K562 (cell line): ENCODE results near the gene DOK4. TPM values are rescaled to one million over a fixed set of nuclear protein-coding genes. Genes with fewer than 3 reads are reported as not detected.
A peak's percentile ranks its signal among the peaks of the same experiment; 100 is the strongest.

ENCODE experiments used
- ATAC-seq: fragments of 200-7000 bp; cut with Tn5 transposase; 3 replicates; pipeline ENCODE4 v1.9.1; 2020; ENCODE audit warnings: moderate library complexity
- BruUV-seq: library from RNA; stranded (reverse); fragments of 400-500 nt; replicated peaks from 2 replicates; lab custom pipeline; 2021; lab: Mats Ljungman, UMichigan
- CTCF ChIA-PET: fragments of 300-600 bp; formaldehyde crosslinking; extraction: SDS; loops from one replicate; lab custom pipeline; 2021; ENCODE audit warnings: low intra/inter-chr PET ratio; lab: Yijun Ruan, JAX
- POLR2A ChIA-PET: fragments of 300-600, 350-650 bp; sonication (Branson Sonifier 250); formaldehyde crosslinking; extraction: SDS; loops from one replicate; lab custom pipeline; 2021; ENCODE audit warnings: antibody characterized with exemption, inconsistent platforms; lab: Yijun Ruan, JAX
- DNase-seq, 4 experiments: peaks; one replicate each; pipeline versions ENCODE4 v3.0.0 to v3.0.0-alpha.2; 2011 to 2018; ENCODE audit warnings: low spot score in 3 of 4, mixed read lengths in 3 of 4; ENCODE audit errors: extremely low read depth in 1 of 4
- FAIRE-seq: peaks from 2 replicates; lab custom pipeline; 2011; peaks lifted over from hg19 to GRCh38; lab: Jason Lieb, UNC
- H2AFZ ChIP-seq: 2 replicates; pipeline ENCODE4 v1.6.0; 2011; ENCODE audit warnings: low read depth, low read length, control low read depth, inconsistent platforms
- H3K27ac ChIP-seq: fragments of 200-600 bp; 3 replicates; pipeline ENCODE4 v1.8.0; 2011; ENCODE audit warnings: low read depth, mild to moderate bottlenecking, control low read depth, inconsistent platforms, low read length, moderate library complexity, mixed read lengths; ENCODE audit errors: extremely low read depth
- H3K27me3 ChIP-seq, 2 experiments: fragments of 300-600 bp in 1 of 2; 2 replicates in 1 of 2; 3 replicates in 1 of 2; pipeline versions ENCODE4 v1.6.0 to v1.8.0; 2011; ENCODE audit warnings: inconsistent platforms in 2 of 2, low read length in 2 of 2, mild to moderate bottlenecking in 1 of 2, mixed read lengths in 1 of 2, moderate library complexity in 1 of 2; ENCODE audit not compliant: control insufficient read depth in 2 of 2, insufficient read depth in 2 of 2
- H3K36me3 ChIP-seq: fragments of 300-600 bp; 3 replicates; pipeline ENCODE4 v1.8.0; 2011; ENCODE audit warnings: mild to moderate bottlenecking, low read length, inconsistent platforms; ENCODE audit not compliant: control insufficient read depth, insufficient read depth
- H3K4me1 ChIP-seq, 2 experiments: fragments of 200-600 bp in 1 of 2; replicated peaks in 1 of 2; 2 replicates in 1 of 2; 3 replicates in 1 of 2; pipeline versions ENCODE4 v1.5.1 to v1.8.0; 2011; ENCODE audit warnings: inconsistent platforms in 2 of 2, low read length in 2 of 2, mild to moderate bottlenecking in 1 of 2, mixed read lengths in 1 of 2, moderate library complexity in 1 of 2; ENCODE audit not compliant: control insufficient read depth in 2 of 2, insufficient read depth in 2 of 2
- H3K4me2 ChIP-seq: 2 replicates; pipeline ENCODE4 v1.6.1; 2011; ENCODE audit warnings: low read length, control low read depth, inconsistent platforms, mixed read lengths; ENCODE audit not compliant: insufficient read depth
- H3K4me3 ChIP-seq: fragments of 200-600 bp; sonication (generic), shearing (Covaris generic); 2 replicates; pipeline ENCODE4 v1.5.1; 2016; ENCODE audit warnings: control low read depth, inconsistent platforms
- H3K79me2 ChIP-seq: fragments of 200-600 bp; 3 replicates; pipeline ENCODE4 v1.8.0; 2011; ENCODE audit warnings: low read length, inconsistent platforms; ENCODE audit not compliant: control insufficient read depth, insufficient read depth
- H3K9ac ChIP-seq, 2 experiments: 2 replicates each; pipeline versions ENCODE4 v1.6.0 to v1.6.1; 2011; ENCODE audit warnings: low read depth in 2 of 2, low read length in 2 of 2, control low read depth in 1 of 2, inconsistent platforms in 1 of 2, mild to moderate bottlenecking in 1 of 2, mixed read lengths in 1 of 2; ENCODE audit not compliant: insufficient read depth in 1 of 2
- H3K9me1 ChIP-seq: one replicate; pipeline ENCODE4 v1.6.0; 2011; ENCODE audit warnings: inconsistent platforms, mild to moderate bottlenecking, low read length, moderate library complexity; ENCODE audit not compliant: control insufficient read depth, insufficient read depth
- H3K9me3 ChIP-seq: replicated peaks from 2 replicates; pipeline ENCODE4 v1.5.1; 2011; ENCODE audit warnings: low read depth, low read length, inconsistent platforms; ENCODE audit not compliant: control insufficient read depth, insufficient read depth
- H4K20me1 ChIP-seq: replicated peaks from 2 replicates; pipeline ENCODE4 v1.6.1; 2011; ENCODE audit warnings: low read length, inconsistent platforms, mixed read lengths; ENCODE audit not compliant: control insufficient read depth, insufficient read depth
- TCFL5 ChIP-seq: fragments of 250-450 bp; sonication (Bioruptor Pico); conservative IDR thresholded peaks from 2 replicates; pipeline ENCODE4 v1.6.1; 2021; ENCODE audit warnings: mild to moderate bottlenecking, moderate library complexity, matching md5 sums
- WGBS: fragments of 100-300 bp; shearing (Covaris generic); methylation state at CpG from one replicate; pipeline ENCODE4 v1.1.6; 2016; ENCODE audit warnings: low coverage, mixed read lengths; ENCODE audit not compliant: insufficient coverage; ENCODE audit errors: missing lambda C conversion rate; 5-methylcytosine and 5-hydroxymethylcytosine counted together
- in situ Hi-C: fragments of 300-500 bp; cut with MboI; formaldehyde crosslinking; loops from 4 replicates; pipeline ENCODE4 v1.15.0; 2018; ENCODE audit warnings: inconsistent platforms, mixed read lengths
- intact Hi-C: fragments of 100-400 bp; cut with micrococcal nuclease; formaldehyde crosslinking; loops from 2 replicates; pipeline ENCODE4 v1.14.2; 2022
- polyA plus RNA-seq, 8 experiments: library from polyadenylated mRNA; depleted of rRNA in 4 of 8; stranded (reverse) in 5 of 8; unstranded in 3 of 8; fragments of >200 nt; fragmentation: Nextera tagmentation in 2 of 8; fragmentation: Illumina TruSeq in 1 of 8; extraction: Ambion mirVana in 2 of 8; extraction: Trizol in 1 of 8; gene quantifications; 2 replicates each; pipeline versions ENCODE4 v1.2.1 to v1.2.3, GENCODE V29; 2011 to 2014; ENCODE audit warnings: inconsistent platforms in 1 of 8, missing spikeins in 1 of 8
- total RNA-seq, 7 experiments: library from RNA; depleted of rRNA in 6 of 7; stranded (reverse); fragments of >200 nt in 6 of 7; fragmentation: Illumina TruSeq in 2 of 7; extraction: Trizol in 2 of 7; gene quantifications; 2 replicates each; pipeline versions ENCODE4 v1.2.1 to v1.2.3, GENCODE V29; 2011 to 2021; ENCODE audit warnings: low replicate concordance in 1 of 7
- TF ChIP-seq, protein P1 (sequence below), 2 experiments: fragments of 450-650 bp in 1 of 2; sonication (generic) in 1 of 2; formaldehyde crosslinking in 1 of 2; IDR thresholded peaks; 2 replicates each; pipeline versions ENCODE4 v1.7.1 to v1.9.0; 2016 to 2022; ENCODE audit warnings: inconsistent platforms in 1 of 2, mild to moderate bottlenecking in 1 of 2, missing genetic modification reagents in 1 of 2

The DOK4 gene
- total and polyA plus RNA-seq, 9 of the 15 experiments (the other 6 are each of a cell fraction or from before 2014, with no cell fraction given): 0.10 to 14.4 (median 8.3) TPM

GRCh38 chr16:57471209-57471608 lies 15.1 kb downstream of the DOK4 start:
- no peak overlapping the region for H3K4me2 ChIP-seq
- ChIA-PET CTCF (interaction anchor here (0.6 kb wide), 1 partner anchor 893 kb away, joined by 3 read pairs; no protein-coding TSS in a partner anchor), POLR2A (interaction anchor here (1.1 to 1.5 kb wide), 5 partner anchors 9 to 170 kb away, joined by 3 to 7 read pairs (median 3); partner anchors contain the start of genes ADGRG5, CIAPIN1, COQ9 and POLR2C)
- no peak for ATAC-seq
- H3K4me3 ChIP-seq: no peak overlapping the region
- TF ChIP-seq, protein P1, sequence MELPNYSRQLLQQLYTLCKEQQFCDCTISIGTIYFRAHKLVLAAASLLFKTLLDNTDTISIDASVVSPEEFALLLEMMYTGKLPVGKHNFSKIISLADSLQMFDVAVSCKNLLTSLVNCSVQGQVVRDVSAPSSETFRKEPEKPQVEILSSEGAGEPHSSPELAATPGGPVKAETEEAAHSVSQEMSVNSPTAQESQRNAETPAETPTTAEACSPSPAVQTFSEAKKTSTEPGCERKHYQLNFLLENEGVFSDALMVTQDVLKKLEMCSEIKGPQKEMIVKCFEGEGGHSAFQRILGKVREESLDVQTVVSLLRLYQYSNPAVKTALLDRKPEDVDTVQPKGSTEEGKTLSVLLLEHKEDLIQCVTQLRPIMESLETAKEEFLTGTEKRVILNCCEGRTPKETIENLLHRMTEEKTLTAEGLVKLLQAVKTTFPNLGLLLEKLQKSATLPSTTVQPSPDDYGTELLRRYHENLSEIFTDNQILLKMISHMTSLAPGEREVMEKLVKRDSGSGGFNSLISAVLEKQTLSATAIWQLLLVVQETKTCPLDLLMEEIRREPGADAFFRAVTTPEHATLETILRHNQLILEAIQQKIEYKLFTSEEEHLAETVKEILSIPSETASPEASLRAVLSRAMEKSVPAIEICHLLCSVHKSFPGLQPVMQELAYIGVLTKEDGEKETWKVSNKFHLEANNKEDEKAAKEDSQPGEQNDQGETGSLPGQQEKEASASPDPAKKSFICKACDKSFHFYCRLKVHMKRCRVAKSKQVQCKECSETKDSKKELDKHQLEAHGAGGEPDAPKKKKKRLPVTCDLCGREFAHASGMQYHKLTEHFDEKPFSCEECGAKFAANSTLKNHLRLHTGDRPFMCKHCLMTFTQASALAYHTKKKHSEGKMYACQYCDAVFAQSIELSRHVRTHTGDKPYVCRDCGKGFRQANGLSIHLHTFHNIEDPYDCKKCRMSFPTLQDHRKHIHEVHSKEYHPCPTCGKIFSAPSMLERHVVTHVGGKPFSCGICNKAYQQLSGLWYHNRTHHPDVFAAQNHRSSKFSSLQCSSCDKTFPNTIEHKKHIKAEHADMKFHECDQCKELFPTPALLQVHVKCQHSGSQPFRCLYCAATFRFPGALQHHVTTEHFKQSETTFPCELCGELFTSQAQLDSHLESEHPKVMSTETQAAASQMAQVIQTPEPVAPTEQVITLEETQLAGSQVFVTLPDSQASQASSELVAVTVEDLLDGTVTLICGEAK (IDR thresholded peaks at IDR 0.05): no peak
- TF ChIP-seq, protein P1 (CRISPR knock-in tag; IDR thresholded peaks at IDR 0.05): no peak
- no peak for TF ChIP-seq TCFL5
- H3K4me1 ChIP-seq: peaks cover 3 to 13% of the 10 kb centered on the region in 2 experiments; a peak in 4 of 5 replicates
- DNase-seq: no peak
- 0 out of 2 replicates have a peak, but pooled peaks cover 4% of the 10 kb centered on the region for H4K20me1 ChIP-seq
- H3K36me3 ChIP-seq: peaks cover 76% of the 10 kb centered on the region
- H3K27me3 ChIP-seq: no peaks in the 10 kb centered on the region
- no peak overlapping the region for H3K9ac ChIP-seq
- intact Hi-C loops: no loop called here
- H3K9me3 ChIP-seq: no peaks in the 10 kb centered on the region
- H3K9me1 ChIP-seq: peaks cover 3% of the 10 kb centered on the region
- BruUV-seq: TSS peak; percentile 24
- no peak overlapping the region for H2AFZ ChIP-seq
- in situ Hi-C loops: no loop called here
- FAIRE-seq: no peak
- 100% methylated on average over 1 of the region's 1 CpG for WGBS
- no peaks in the 10 kb centered on the region for H3K79me2 ChIP-seq
- no peak overlapping the region for H3K27ac ChIP-seq
